ENCODE data around the gene SLC25A1. TPM values are rescaled to one million over a fixed set of nuclear protein-coding genes. Genes with fewer than 3 reads are reported as not detected.

Gene SLC25A1
- total and polyA plus RNA-seq, 2 experiments from 2014 or later = 141 to 242 TPM

DNA sequence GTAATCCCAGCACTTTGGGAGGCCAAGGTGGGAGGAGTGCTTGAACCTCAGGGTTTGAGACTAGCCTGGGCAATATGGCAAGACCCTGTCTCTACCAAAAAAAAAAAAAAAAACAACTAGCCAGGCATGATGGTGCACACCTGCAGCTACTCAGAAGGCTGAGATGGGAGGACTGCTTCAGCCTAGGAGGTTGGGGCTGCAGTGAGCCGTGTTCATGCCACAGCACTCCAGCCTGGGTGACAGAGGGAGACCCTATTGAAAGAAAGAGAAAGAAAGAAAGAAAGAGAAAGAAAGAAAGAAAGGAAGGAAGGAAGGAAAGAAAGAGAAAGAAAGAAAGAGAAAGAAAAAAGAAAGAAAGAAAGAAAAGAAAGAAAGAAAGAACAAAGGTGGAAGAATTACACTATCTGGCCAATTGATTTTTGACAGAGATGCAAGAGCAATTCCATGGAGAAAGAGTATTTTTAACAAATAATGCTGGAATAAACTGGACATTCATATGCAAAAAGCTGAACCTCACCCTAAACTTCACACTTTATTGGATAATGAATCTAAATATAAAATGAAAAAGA is 33.9 kb upstream of the SLC25A1 start:
- no peak overlapping the region for H3K27ac ChIP-seq (ENCODE audit: low read depth)
- no peaks in the 10 kb centered on the region for H3K27me3 ChIP-seq (ENCODE audit: insufficient read depth)
- Mint-ChIP-seq H3K27me3 (ENCODE audit: insufficient read depth, low read depth, poor library complexity) (peaks cover 2% of the 10 kb centered on the region), H3K4me3 (no peak overlapping the region), H3K36me3 (ENCODE audit: low read depth) (peaks cover 27% of the 10 kb centered on the region), H3K9me3 (no peaks in the 10 kb centered on the region), H3K27ac (0 out of 2 replicates have a peak overlapping the region, but pooled peaks have one; percentile 22), H3K4me1 (peaks cover 48% of the 10 kb centered on the region)
- TF ChIP-seq ETS1 (IDR thresholded peaks at IDR 0.05) = no peak
- TF ChIP-seq POLR2AphosphoS5 (IDR thresholded peaks at IDR 0.05; ENCODE audit: low read depth) = no peak
- no peak for TF ChIP-seq ZNF114 (CRISPR knock-in tag; IDR thresholded peaks at IDR 0.05)
- TF ChIP-seq, protein P1, sequence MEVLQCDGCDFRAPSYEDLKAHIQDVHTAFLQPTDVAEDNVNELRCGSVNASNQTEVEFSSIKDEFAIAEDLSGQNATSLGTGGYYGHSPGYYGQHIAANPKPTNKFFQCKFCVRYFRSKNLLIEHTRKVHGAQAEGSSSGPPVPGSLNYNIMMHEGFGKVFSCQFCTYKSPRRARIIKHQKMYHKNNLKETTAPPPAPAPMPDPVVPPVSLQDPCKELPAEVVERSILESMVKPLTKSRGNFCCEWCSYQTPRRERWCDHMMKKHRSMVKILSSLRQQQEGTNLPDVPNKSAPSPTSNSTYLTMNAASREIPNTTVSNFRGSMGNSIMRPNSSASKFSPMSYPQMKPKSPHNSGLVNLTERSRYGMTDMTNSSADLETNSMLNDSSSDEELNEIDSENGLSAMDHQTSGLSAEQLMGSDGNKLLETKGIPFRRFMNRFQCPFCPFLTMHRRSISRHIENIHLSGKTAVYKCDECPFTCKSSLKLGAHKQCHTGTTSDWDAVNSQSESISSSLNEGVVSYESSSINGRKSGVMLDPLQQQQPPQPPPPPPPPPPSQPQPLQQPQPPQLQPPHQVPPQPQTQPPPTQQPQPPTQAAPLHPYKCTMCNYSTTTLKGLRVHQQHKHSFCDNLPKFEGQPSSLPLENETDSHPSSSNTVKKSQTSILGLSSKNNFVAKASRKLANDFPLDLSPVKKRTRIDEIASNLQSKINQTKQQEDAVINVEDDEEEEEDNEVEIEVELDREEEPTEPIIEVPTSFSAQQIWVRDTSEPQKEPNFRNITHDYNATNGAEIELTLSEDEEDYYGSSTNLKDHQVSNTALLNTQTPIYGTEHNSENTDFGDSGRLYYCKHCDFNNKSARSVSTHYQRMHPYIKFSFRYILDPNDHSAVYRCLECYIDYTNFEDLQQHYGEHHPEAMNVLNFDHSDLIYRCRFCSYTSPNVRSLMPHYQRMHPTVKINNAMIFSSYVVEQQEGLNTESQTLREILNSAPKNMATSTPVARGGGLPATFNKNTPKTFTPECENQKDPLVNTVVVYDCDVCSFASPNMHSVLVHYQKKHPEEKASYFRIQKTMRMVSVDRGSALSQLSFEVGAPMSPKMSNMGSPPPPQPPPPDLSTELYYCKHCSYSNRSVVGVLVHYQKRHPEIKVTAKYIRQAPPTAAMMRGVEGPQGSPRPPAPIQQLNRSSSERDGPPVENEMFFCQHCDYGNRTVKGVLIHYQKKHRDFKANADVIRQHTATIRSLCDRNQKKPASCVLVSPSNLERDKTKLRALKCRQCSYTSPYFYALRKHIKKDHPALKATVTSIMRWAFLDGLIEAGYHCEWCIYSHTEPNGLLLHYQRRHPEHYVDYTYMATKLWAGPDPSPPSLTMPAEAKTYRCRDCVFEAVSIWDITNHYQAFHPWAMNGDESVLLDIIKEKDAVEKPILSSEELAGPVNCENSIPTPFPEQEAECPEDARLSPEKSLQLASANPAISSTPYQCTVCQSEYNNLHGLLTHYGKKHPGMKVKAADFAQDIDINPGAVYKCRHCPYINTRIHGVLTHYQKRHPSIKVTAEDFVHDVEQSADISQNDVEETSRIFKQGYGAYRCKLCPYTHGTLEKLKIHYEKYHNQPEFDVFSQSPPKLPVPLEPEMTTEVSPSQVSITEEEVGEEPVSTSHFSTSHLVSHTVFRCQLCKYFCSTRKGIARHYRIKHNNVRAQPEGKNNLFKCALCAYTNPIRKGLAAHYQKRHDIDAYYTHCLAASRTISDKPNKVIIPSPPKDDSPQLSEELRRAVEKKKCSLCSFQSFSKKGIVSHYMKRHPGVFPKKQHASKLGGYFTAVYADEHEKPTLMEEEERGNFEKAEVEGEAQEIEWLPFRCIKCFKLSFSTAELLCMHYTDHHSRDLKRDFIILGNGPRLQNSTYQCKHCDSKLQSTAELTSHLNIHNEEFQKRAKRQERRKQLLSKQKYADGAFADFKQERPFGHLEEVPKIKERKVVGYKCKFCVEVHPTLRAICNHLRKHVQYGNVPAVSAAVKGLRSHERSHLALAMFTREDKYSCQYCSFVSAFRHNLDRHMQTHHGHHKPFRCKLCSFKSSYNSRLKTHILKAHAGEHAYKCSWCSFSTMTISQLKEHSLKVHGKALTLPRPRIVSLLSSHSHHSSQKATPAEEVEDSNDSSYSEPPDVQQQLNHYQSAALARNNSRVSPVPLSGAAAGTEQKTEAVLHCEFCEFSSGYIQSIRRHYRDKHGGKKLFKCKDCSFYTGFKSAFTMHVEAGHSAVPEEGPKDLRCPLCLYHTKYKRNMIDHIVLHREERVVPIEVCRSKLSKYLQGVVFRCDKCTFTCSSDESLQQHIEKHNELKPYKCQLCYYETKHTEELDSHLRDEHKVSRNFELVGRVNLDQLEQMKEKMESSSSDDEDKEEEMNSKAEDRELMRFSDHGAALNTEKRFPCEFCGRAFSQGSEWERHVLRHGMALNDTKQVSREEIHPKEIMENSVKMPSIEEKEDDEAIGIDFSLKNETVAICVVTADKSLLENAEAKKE (CRISPR knock-in tag; IDR thresholded peaks at IDR 0.05) = no peak
- TF ChIP-seq EZH2phosphoT487 (IDR thresholded peaks at IDR 0.05; ENCODE audit: unreplicated experiment) = no peak
- TF ChIP-seq, protein P2, sequence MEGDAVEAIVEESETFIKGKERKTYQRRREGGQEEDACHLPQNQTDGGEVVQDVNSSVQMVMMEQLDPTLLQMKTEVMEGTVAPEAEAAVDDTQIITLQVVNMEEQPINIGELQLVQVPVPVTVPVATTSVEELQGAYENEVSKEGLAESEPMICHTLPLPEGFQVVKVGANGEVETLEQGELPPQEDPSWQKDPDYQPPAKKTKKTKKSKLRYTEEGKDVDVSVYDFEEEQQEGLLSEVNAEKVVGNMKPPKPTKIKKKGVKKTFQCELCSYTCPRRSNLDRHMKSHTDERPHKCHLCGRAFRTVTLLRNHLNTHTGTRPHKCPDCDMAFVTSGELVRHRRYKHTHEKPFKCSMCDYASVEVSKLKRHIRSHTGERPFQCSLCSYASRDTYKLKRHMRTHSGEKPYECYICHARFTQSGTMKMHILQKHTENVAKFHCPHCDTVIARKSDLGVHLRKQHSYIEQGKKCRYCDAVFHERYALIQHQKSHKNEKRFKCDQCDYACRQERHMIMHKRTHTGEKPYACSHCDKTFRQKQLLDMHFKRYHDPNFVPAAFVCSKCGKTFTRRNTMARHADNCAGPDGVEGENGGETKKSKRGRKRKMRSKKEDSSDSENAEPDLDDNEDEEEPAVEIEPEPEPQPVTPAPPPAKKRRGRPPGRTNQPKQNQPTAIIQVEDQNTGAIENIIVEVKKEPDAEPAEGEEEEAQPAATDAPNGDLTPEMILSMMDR (conservative IDR thresholded peaks at IDR 0.05; ENCODE audit: low read depth in 2 of 2) = no peak
- no peak for TF ChIP-seq CREB1 (CRISPR knock-in tag; IDR thresholded peaks at IDR 0.05; ENCODE audit: low read depth)
- TF ChIP-seq NANOG (IDR thresholded peaks at IDR 0.05; ENCODE audit: borderline replicate concordance) = no peak
- no peak for TF ChIP-seq STAT1 (IDR thresholded peaks at IDR 0.05; ENCODE audit: unreplicated experiment)
- TF ChIP-seq ZNF331 (CRISPR knock-in tag; IDR thresholded peaks at IDR 0.05; ENCODE audit: low read depth) = no peak
- TF ChIP-seq JUNB (IDR thresholded peaks at IDR 0.05; ENCODE audit: unreplicated experiment) = no peak
- H3K4me1 ChIP-seq (ENCODE audit: insufficient read depth) = peaks cover 18% of the 10 kb centered on the region
- no peak overlapping the region for H3K4me3 ChIP-seq
- H3K36me3 ChIP-seq (ENCODE audit: insufficient read depth) = no peaks in the 10 kb centered on the region
- no peak for ATAC-seq
- DNase-seq (ENCODE audit: low spot score) = no peak
- no peaks in the 10 kb centered on the region for H3F3A ChIP-seq (replicated peaks; ENCODE audit: low read depth)
- H3K79me2 ChIP-seq (replicated peaks; ENCODE audit: insufficient read depth) = no peaks in the 10 kb centered on the region
- no peaks in the 10 kb centered on the region for H3K9me2 ChIP-seq (ENCODE audit: insufficient read depth)
- H3K4me2 ChIP-seq = no peak overlapping the region
- 0 out of 2 replicates have a peak, but pooled peaks cover 3% of the 10 kb centered on the region for H4K20me1 ChIP-seq (replicated peaks; ENCODE audit: insufficient read depth)
- H2AFZ ChIP-seq = no peak overlapping the region

Measured in GM23338 (cell line).